K562 (cell line): ENCODE data around the gene PEX11A. TPM values are rescaled to one million over a fixed set of nuclear protein-coding genes. Genes with fewer than 3 reads are reported as not detected.

ENCODE experiments used
- ATAC-seq: fragments of 200-7000 bp; cut with Tn5 transposase; 3 replicates; pipeline ENCODE4 v1.9.1; 2020; ENCODE audit warnings: moderate library complexity
- BruUV-seq: library from RNA; stranded (reverse); fragments of 400-500 nt; replicated peaks from 2 replicates; lab custom pipeline; 2021; lab: Mats Ljungman, UMichigan
- CTCF ChIA-PET: fragments of 300-600 bp; formaldehyde crosslinking; extraction: SDS; loops from one replicate; lab custom pipeline; 2021; ENCODE audit warnings: low intra/inter-chr PET ratio; lab: Yijun Ruan, JAX
- POLR2A ChIA-PET: fragments of 300-600, 350-650 bp; sonication (Branson Sonifier 250); formaldehyde crosslinking; extraction: SDS; loops from one replicate; lab custom pipeline; 2021; ENCODE audit warnings: antibody characterized with exemption, inconsistent platforms; lab: Yijun Ruan, JAX
- DNase-seq, 4 experiments: peaks; one replicate each; pipeline versions ENCODE4 v3.0.0 to v3.0.0-alpha.2; 2011 to 2018; ENCODE audit warnings: low spot score in 3 of 4, mixed read lengths in 3 of 4; ENCODE audit errors: extremely low read depth in 1 of 4
- FAIRE-seq: peaks from 2 replicates; lab custom pipeline; 2011; peaks lifted over from hg19 to GRCh38; lab: Jason Lieb, UNC
- H2AFZ ChIP-seq: 2 replicates; pipeline ENCODE4 v1.6.0; 2011; ENCODE audit warnings: low read depth, low read length, control low read depth, inconsistent platforms
- H3K27ac ChIP-seq: fragments of 200-600 bp; 3 replicates; pipeline ENCODE4 v1.8.0; 2011; ENCODE audit warnings: low read depth, mild to moderate bottlenecking, control low read depth, inconsistent platforms, low read length, moderate library complexity, mixed read lengths; ENCODE audit errors: extremely low read depth
- H3K27me3 ChIP-seq, 2 experiments: fragments of 300-600 bp in 1 of 2; 2 replicates in 1 of 2; 3 replicates in 1 of 2; pipeline versions ENCODE4 v1.6.0 to v1.8.0; 2011; ENCODE audit warnings: inconsistent platforms in 2 of 2, low read length in 2 of 2, mild to moderate bottlenecking in 1 of 2, mixed read lengths in 1 of 2, moderate library complexity in 1 of 2; ENCODE audit not compliant: control insufficient read depth in 2 of 2, insufficient read depth in 2 of 2
- H3K36me3 ChIP-seq: fragments of 300-600 bp; 3 replicates; pipeline ENCODE4 v1.8.0; 2011; ENCODE audit warnings: mild to moderate bottlenecking, low read length, inconsistent platforms; ENCODE audit not compliant: control insufficient read depth, insufficient read depth
- H3K4me1 ChIP-seq, 2 experiments: fragments of 200-600 bp in 1 of 2; replicated peaks in 1 of 2; 2 replicates in 1 of 2; 3 replicates in 1 of 2; pipeline versions ENCODE4 v1.5.1 to v1.8.0; 2011; ENCODE audit warnings: inconsistent platforms in 2 of 2, low read length in 2 of 2, mild to moderate bottlenecking in 1 of 2, mixed read lengths in 1 of 2, moderate library complexity in 1 of 2; ENCODE audit not compliant: control insufficient read depth in 2 of 2, insufficient read depth in 2 of 2
- H3K4me2 ChIP-seq: 2 replicates; pipeline ENCODE4 v1.6.1; 2011; ENCODE audit warnings: low read length, control low read depth, inconsistent platforms, mixed read lengths; ENCODE audit not compliant: insufficient read depth
- H3K4me3 ChIP-seq: fragments of 200-600 bp; sonication (generic), shearing (Covaris generic); 2 replicates; pipeline ENCODE4 v1.5.1; 2016; ENCODE audit warnings: control low read depth, inconsistent platforms
- H3K79me2 ChIP-seq: fragments of 200-600 bp; 3 replicates; pipeline ENCODE4 v1.8.0; 2011; ENCODE audit warnings: low read length, inconsistent platforms; ENCODE audit not compliant: control insufficient read depth, insufficient read depth
- H3K9ac ChIP-seq, 2 experiments: 2 replicates each; pipeline versions ENCODE4 v1.6.0 to v1.6.1; 2011; ENCODE audit warnings: low read depth in 2 of 2, low read length in 2 of 2, control low read depth in 1 of 2, inconsistent platforms in 1 of 2, mild to moderate bottlenecking in 1 of 2, mixed read lengths in 1 of 2; ENCODE audit not compliant: insufficient read depth in 1 of 2
- H3K9me1 ChIP-seq: one replicate; pipeline ENCODE4 v1.6.0; 2011; ENCODE audit warnings: inconsistent platforms, mild to moderate bottlenecking, low read length, moderate library complexity; ENCODE audit not compliant: control insufficient read depth, insufficient read depth
- H3K9me3 ChIP-seq: replicated peaks from 2 replicates; pipeline ENCODE4 v1.5.1; 2011; ENCODE audit warnings: low read depth, low read length, inconsistent platforms; ENCODE audit not compliant: control insufficient read depth, insufficient read depth
- H4K20me1 ChIP-seq: replicated peaks from 2 replicates; pipeline ENCODE4 v1.6.1; 2011; ENCODE audit warnings: low read length, inconsistent platforms, mixed read lengths; ENCODE audit not compliant: control insufficient read depth, insufficient read depth
- BRF2 ChIP-seq: IDR thresholded peaks from 3 replicates; pipeline ENCODE4 v1.6.1; 2011; ENCODE audit warnings: borderline replicate concordance, mild to moderate bottlenecking; ENCODE audit not compliant: insufficient read length, insufficient read depth
- DMBX1 ChIP-seq: fragments of 250-450 bp; sonication (Bioruptor Pico); IDR thresholded peaks from 2 replicates; pipeline ENCODE4 v1.8.0; 2022; ENCODE audit warnings: inconsistent platforms, mild to moderate bottlenecking, moderate library complexity, borderline replicate concordance
- GATAD2B ChIP-seq: fragments of 450-650 bp; IDR thresholded peaks from 2 replicates; pipeline ENCODE4 v1.6.1; 2017; ENCODE audit warnings: mild to moderate bottlenecking, borderline replicate concordance
- HDAC8 ChIP-seq: fragments of 450-650 bp; IDR thresholded peaks from 2 replicates; pipeline ENCODE4 v1.6.1; 2016; ENCODE audit warnings: mild to moderate bottlenecking, missing genetic modification characterization, moderate library complexity, missing compliant biosample characterization
- MEF2D ChIP-seq: conservative IDR thresholded peaks from 2 replicates; pipeline ENCODE4 v1.6.1; 2016; ENCODE audit warnings: low read depth, missing genetic modification characterization, missing compliant biosample characterization
- PPARD ChIP-seq: fragments of 250-450 bp; sonication (Bioruptor Pico); IDR thresholded peaks from 2 replicates; pipeline ENCODE4 v1.8.0; 2022; ENCODE audit warnings: inconsistent platforms, mild to moderate bottlenecking, moderate library complexity
- STAT5A ChIP-seq: IDR thresholded peaks from 2 replicates; pipeline ENCODE4 v1.6.1; 2012; ENCODE audit warnings: low read length, inconsistent platforms, borderline replicate concordance
- TAF7 ChIP-seq: fragments of 450-650 bp; IDR thresholded peaks from 2 replicates; pipeline ENCODE4 v1.6.1; 2016; ENCODE audit warnings: missing genetic modification characterization, missing compliant biosample characterization
- TSHZ1 ChIP-seq: fragments of 250-450 bp; sonication (Bioruptor Pico); IDR thresholded peaks from 2 replicates; pipeline ENCODE4 v1.4.0; 2020; ENCODE audit warnings: mild to moderate bottlenecking, moderate library complexity
- WHSC1 ChIP-seq: IDR thresholded peaks from one replicate; pipeline ENCODE4 v1.6.1; 2012; ENCODE audit warnings: low read length, control low read depth, inconsistent platforms
- ZBTB5 ChIP-seq: fragments of 450-650 bp; IDR thresholded peaks from 2 replicates; pipeline ENCODE4 v1.6.1; 2017; ENCODE audit warnings: antibody characterized with exemption
- ZNF224 ChIP-seq: sonication (generic); formaldehyde crosslinking; IDR thresholded peaks from 2 replicates; pipeline ENCODE4 v1.8.0; 2022; ENCODE audit warnings: mild to moderate bottlenecking, missing genetic modification reagents
- ZNF436 ChIP-seq: fragments of 250-450, 450-650 bp; sonication (Bioruptor Pico); formaldehyde crosslinking; IDR thresholded peaks from 2 replicates; pipeline ENCODE4 v1.7.0; 2020; ENCODE audit warnings: mild to moderate bottlenecking
- WGBS: fragments of 100-300 bp; shearing (Covaris generic); methylation state at CpG from one replicate; pipeline ENCODE4 v1.1.6; 2016; ENCODE audit warnings: low coverage, mixed read lengths; ENCODE audit not compliant: insufficient coverage; ENCODE audit errors: missing lambda C conversion rate; 5-methylcytosine and 5-hydroxymethylcytosine counted together
- in situ Hi-C: fragments of 300-500 bp; cut with MboI; formaldehyde crosslinking; loops from 4 replicates; pipeline ENCODE4 v1.15.0; 2018; ENCODE audit warnings: inconsistent platforms, mixed read lengths
- intact Hi-C: fragments of 100-400 bp; cut with micrococcal nuclease; formaldehyde crosslinking; loops from 2 replicates; pipeline ENCODE4 v1.14.2; 2022
- polyA plus RNA-seq, 8 experiments: library from polyadenylated mRNA; depleted of rRNA in 4 of 8; stranded (reverse) in 5 of 8; unstranded in 3 of 8; fragments of >200 nt; fragmentation: Nextera tagmentation in 2 of 8; fragmentation: Illumina TruSeq in 1 of 8; extraction: Ambion mirVana in 2 of 8; extraction: Trizol in 1 of 8; gene quantifications; 2 replicates each; pipeline versions ENCODE4 v1.2.1 to v1.2.3, GENCODE V29; 2011 to 2014; ENCODE audit warnings: inconsistent platforms in 1 of 8, missing spikeins in 1 of 8
- total RNA-seq, 7 experiments: library from RNA; depleted of rRNA in 6 of 7; stranded (reverse); fragments of >200 nt in 6 of 7; fragmentation: Illumina TruSeq in 2 of 7; extraction: Trizol in 2 of 7; gene quantifications; 2 replicates each; pipeline versions ENCODE4 v1.2.1 to v1.2.3, GENCODE V29; 2011 to 2021; ENCODE audit warnings: low replicate concordance in 1 of 7
- TF ChIP-seq, protein P1 (sequence below): fragments of 250-450 bp; sonication (Bioruptor Pico); IDR thresholded peaks from 2 replicates; pipeline ENCODE4 v1.9.0; 2021; ENCODE audit warnings: mild to moderate bottlenecking, inconsistent platforms

PEX11A gene
- total and polyA plus RNA-seq, 9 of the 15 experiments (the other 6 are each of a cell fraction or from before 2014, with no cell fraction given), result not detected

DNA sequence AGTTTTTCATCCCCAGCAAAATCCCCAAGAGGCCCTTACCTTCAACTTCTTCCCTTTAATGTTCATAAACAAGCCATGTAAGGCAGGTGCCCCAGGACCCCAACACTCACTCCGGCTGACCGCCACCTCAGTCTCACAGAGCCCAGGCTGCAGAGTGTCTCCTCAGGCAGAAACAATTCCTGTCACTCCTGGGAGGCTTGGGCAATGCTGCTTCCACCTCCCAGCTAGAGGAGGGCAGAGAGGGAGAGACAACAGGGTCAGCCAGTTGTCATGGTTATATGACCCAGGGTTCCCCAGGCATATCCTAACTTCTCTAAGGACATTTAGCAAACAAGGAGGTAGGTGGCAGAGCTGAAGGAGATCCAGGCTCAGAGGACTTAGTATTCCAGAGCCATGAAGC, 11.3 kb downstream of the PEX11A start, which contains the start of gene PLIN1:
TSS of gene PLIN1 (minus strand) at position 156 of the 400 bp plus-strand sequence. CDS start 1,878 bp downstream, outside the sequence.
- Histone ChIP-seq H3K4me2 (no peak within 1 kb of the TSS), H3K79me2 (no peaks in the 10 kb centered on the region), H3K4me3 (no peak within 1 kb of the TSS), H4K20me1 (no peaks in the 10 kb centered on the region), H3K27ac (no peak within 1 kb of the TSS), H3K9me3 (no peaks in the 10 kb centered on the region), H3K27me3 (peaks cover 15 to 44% of the 10 kb centered on the region in 2 experiments; a peak in 4 of 5 replicates), H2AFZ (no peak within 1 kb of the TSS), H3K9me1 (no peaks in the 10 kb centered on the region), H3K9ac (no peak within 1 kb of the TSS), H3K4me1 (no peaks in the 10 kb centered on the region), H3K36me3 (no peaks in the 10 kb centered on the region)
- FAIRE-seq, result no peak
- ChIA-PET CTCF (no interaction called here), POLR2A (no interaction called here)
- no peak for DNase-seq
- ATAC-seq, result no peak
- 0% methylated on average over 2 of the region's 2 CpGs for WGBS
- intact Hi-C loops, result no loop called here
- in situ Hi-C loops, result no loop called here
- BruUV-seq, result no TSS peak
- no peak for TF ChIP-seq STAT5A
- no peak for TF ChIP-seq HDAC8 (tag)
- TF ChIP-seq WHSC1, result no peak
- no peak for TF ChIP-seq ZNF224 (CRISPR knock-in tag)
- no peak for TF ChIP-seq TSHZ1 (CRISPR knock-in tag)
- no peak for TF ChIP-seq BRF2
- no peak for TF ChIP-seq MEF2D
- no peak for TF ChIP-seq ZBTB5
- no peak for TF ChIP-seq GATAD2B
- no peak for TF ChIP-seq ZNF436 (CRISPR knock-in tag)
- no peak for TF ChIP-seq DMBX1 (CRISPR knock-in tag)
- TF ChIP-seq, protein P1, sequence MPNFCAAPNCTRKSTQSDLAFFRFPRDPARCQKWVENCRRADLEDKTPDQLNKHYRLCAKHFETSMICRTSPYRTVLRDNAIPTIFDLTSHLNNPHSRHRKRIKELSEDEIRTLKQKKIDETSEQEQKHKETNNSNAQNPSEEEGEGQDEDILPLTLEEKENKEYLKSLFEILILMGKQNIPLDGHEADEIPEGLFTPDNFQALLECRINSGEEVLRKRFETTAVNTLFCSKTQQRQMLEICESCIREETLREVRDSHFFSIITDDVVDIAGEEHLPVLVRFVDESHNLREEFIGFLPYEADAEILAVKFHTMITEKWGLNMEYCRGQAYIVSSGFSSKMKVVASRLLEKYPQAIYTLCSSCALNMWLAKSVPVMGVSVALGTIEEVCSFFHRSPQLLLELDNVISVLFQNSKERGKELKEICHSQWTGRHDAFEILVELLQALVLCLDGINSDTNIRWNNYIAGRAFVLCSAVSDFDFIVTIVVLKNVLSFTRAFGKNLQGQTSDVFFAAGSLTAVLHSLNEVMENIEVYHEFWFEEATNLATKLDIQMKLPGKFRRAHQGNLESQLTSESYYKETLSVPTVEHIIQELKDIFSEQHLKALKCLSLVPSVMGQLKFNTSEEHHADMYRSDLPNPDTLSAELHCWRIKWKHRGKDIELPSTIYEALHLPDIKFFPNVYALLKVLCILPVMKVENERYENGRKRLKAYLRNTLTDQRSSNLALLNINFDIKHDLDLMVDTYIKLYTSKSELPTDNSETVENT (CRISPR knock-in tag), result no peak
- TF ChIP-seq PPARD, result no peak
- TF ChIP-seq TAF7 (tag), result no peak
